ENCODE results near the gene RALBP1.

The RALBP1 gene

GRCh38 chr18:9549405-9549804 is 74.1 kb downstream of the RALBP1 start:
- no peak for FAIRE-seq
- no peak for DNase-seq (ENCODE audit: insufficient read length, low spot score)
- no peak for TF ChIP-seq CTCF (IDR thresholded peaks at IDR 0.05; ENCODE audit: insufficient read depth, missing control alignments)

GRCh38 chr18:9550429-9550828 is 75.1 kb downstream of the RALBP1 start:
- TF ChIP-seq CTCF (IDR thresholded peaks at IDR 0.05; ENCODE audit: insufficient read depth, missing control alignments), result no peak
- FAIRE-seq, result no peak

GRCh38 chr18:9552191-9552590 is 76.9 kb downstream of the RALBP1 start:
- TF ChIP-seq CTCF (IDR thresholded peaks at IDR 0.05; ENCODE audit: insufficient read depth, missing control alignments), result no peak
- FAIRE-seq, result no peak
- DNase-seq (ENCODE audit: insufficient read length, low spot score), result no peak

More at GRCh38 chr18:9550429-9550828, 75.1 kb downstream of the RALBP1 start:
- DNase-seq (ENCODE audit: insufficient read length, low spot score), result no peak

- no peak for TF ChIP-seq CTCF (IDR thresholded peaks at IDR 0.05; ENCODE audit: insufficient read depth, missing control alignments)
- DNase-seq (ENCODE audit: insufficient read length, low spot score) (no peak), FAIRE-seq (no peak)
These were observed 77.3 kb downstream of the RALBP1 start for GRCh38 chr18:9552616-9553015.

GRCh38 chr18:9557250-9557943 is 82.1 kb downstream of the RALBP1 start:
- TF ChIP-seq CTCF (IDR thresholded peaks at IDR 0.05; ENCODE audit: insufficient read depth, missing control alignments), result no peak
- FAIRE-seq, result no peak

GRCh38 chr18:9558387-9559064 is 83.2 kb downstream of the RALBP1 start:
- FAIRE-seq, result no peak
- DNase-seq (ENCODE audit: insufficient read length, low spot score), result no peak
- no peak for TF ChIP-seq CTCF (IDR thresholded peaks at IDR 0.05; ENCODE audit: insufficient read depth, missing control alignments)

More at GRCh38 chr18:9557250-9557943, 82.1 kb downstream of the RALBP1 start:
- DNase-seq (ENCODE audit: insufficient read length, low spot score), result no peak

GRCh38 chr18:9559253-9559652 is 83.9 kb downstream of the RALBP1 start:
- FAIRE-seq (no peak), DNase-seq (ENCODE audit: insufficient read length, low spot score) (no peak)
- TF ChIP-seq CTCF (IDR thresholded peaks at IDR 0.05; ENCODE audit: insufficient read depth, missing control alignments), result no peak

All from D721Med (cell line).